ENCODE measurements around the gene PPP4R2.
"Not testable (repeated sequence)": the region's sequence is repeated elsewhere in the genome, so short reads cannot be mapped to it uniquely, and the experiment has no call there.

PPP4R2 gene

GRCh38 chr3:72974956-72975355 lies 21.7 kb upstream of the PPP4R2 start:
- H3K4me3 ChIP-seq: no peak overlapping the region

GRCh38 chr3:72976281-72976741 lies 20.3 kb upstream of the PPP4R2 start:
- H3K27ac ChIP-seq: no peak overlapping the region
- no peak overlapping the region for H3K4me3 ChIP-seq

More at GRCh38 chr3:72974956-72975355, 21.7 kb upstream of the PPP4R2 start:
- H3K27ac ChIP-seq: no peak overlapping the region

- Histone ChIP-seq H3K4me3 (no peak overlapping the region), H3K27ac (no peak overlapping the region)
Measured at GRCh38 chr3:72977060-72977808, 19.4 kb upstream of the PPP4R2 start.

DNA sequence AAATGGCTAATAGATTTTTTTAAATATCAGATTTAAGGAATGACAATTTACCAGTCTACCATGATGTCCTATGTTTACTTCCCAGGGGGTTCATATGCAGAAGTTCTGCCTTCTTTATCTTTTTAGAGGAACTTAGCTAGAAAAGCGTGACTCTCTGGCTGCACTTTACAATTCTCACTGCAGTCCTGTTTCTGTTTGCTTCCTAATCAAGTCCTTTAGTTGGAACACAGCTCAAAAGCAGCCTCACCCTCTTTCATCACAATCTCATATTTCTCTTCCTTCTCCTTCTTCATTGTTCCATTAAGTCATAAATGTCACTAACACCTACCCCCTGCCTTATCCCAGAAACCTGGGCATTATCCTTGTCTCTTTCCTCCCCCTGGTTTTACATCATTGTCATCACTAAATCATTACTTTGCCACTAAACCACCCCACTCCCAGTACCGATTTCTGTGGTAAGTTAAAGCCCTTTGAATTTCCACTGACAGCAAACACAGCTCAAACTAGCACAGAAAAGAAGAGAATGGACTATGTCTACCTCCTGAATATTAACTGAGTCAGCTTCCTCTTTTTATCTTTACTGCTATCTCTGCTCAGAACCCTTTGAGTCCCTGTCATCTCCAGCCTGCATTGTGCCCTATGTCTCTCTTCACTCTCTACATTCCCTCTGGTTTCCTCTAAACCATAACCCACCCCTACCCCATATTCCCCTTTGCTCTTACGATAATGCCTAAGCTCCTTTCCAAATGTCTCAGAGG lies 13.8 kb upstream of the PPP4R2 start:
- no peak overlapping the region for H3K4me3 ChIP-seq
- H3K27ac ChIP-seq: no peak overlapping the region

DNA sequence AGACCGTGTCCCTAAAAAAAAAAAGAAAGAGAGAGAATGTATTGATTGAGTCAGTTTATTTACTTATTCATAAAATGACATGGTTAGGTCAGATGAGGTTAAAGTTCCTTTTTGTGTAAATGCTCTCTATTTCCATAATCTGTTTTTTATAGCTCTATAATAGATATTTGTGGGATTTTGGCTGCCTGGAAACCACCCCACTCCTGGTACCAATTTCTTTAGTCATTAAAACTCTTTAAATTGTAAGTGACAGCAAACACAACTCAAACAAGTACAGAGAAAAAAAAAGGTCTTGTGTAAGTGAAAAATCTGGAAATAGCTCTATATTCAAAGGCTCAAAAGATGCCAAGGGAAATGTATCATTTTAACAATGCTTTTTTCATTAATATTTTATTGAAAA lies 11.0 kb upstream of the PPP4R2 start:
- no peak overlapping the region for H3K4me3 ChIP-seq
- no peak overlapping the region for H3K27ac ChIP-seq

DNA sequence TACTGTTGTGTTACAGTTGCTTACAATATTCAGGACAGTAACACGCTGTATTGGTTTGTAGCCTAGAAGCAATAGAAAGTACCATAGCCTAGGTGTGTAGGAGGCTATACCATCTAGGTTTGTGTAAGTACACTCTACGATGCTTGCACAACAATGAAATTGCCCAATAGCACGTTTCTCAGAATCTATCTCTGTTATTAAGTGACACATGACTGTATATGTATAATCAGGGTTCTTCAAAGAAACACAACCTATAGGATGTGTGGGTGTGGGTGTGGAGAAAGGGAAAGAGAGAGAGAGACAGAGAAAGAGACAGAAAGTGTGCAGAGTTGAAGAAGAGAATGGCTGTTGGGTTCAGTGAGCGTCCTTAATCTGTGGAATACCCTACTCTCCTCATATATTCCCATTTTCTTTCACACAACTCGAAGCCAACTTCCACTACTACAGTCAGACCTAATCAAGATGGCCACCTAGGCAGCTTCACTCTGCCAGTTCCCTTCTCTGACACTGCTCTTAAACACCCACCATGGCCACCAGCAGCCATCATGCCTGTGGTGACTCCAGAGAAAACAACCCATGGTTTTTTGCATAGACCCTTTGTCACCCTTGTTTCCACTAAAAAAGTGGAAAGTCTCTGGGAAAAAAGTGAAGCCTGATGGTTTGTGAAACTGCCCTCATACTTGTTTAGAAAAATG lies 5.8 kb upstream of the PPP4R2 start:
- H3K27ac ChIP-seq: no peak overlapping the region
- H3K4me3 ChIP-seq: no peak overlapping the region

- Histone ChIP-seq H3K27ac (no peak overlapping the region), H3K4me3 (no peak overlapping the region)
Measured at GRCh38 chr3:72991522-72991921, 5.1 kb upstream of the PPP4R2 start.

DNA sequence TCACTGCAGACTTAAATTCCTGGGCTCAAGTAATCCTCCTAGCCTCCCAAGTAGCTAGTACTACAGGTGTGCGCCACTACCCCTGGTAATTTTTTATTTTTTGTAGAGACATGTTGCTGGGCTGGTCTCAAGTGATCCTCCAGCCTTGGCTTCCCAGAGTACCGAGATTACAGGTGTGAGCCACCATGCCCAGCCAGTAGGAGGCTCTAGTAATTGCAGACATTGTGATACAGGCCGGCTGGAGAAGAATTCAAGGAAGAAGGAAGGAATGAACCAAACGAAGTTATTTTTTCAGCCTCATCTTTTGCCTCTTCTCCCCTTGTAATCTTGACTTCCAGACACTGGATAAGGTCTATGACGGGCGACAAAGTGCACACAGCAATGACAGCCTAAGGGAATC lies 3.2 kb upstream of the PPP4R2 start:
- no peak overlapping the region for H3K4me3 ChIP-seq
- no peak overlapping the region for H3K27ac ChIP-seq

DNA sequence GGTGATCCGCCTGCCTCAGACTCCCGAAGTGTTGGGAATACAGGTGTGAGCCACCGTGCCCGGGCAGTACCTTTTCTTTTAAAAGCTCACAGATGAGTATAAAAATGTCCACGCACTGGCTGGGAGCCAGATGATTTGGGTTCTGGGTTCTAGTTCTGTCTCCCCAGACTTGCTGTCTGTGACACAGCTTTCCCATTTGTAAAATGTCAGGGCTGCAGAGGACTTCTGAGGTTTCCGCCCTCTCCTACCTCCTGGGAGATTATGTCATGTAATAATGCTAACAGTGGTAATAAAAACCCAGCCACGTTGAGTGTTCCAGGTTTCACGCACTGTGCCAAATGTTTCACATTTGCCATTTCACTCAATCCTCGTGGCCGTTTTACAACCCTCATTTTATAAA lies 1.3 kb upstream of the PPP4R2 start:
- Histone ChIP-seq H3K4me3 (no peak overlapping the region), H3K27ac (no peak overlapping the region)

GRCh38 chr3:72996121-72996472 lies 514 bp upstream of the PPP4R2 start:
- H3K27ac ChIP-seq: peak overlapping the region; percentile 34 to 99 (median 96)
- H3K4me3 ChIP-seq: peak overlapping the region; percentile 64 to 96 (median 86)

DNA sequence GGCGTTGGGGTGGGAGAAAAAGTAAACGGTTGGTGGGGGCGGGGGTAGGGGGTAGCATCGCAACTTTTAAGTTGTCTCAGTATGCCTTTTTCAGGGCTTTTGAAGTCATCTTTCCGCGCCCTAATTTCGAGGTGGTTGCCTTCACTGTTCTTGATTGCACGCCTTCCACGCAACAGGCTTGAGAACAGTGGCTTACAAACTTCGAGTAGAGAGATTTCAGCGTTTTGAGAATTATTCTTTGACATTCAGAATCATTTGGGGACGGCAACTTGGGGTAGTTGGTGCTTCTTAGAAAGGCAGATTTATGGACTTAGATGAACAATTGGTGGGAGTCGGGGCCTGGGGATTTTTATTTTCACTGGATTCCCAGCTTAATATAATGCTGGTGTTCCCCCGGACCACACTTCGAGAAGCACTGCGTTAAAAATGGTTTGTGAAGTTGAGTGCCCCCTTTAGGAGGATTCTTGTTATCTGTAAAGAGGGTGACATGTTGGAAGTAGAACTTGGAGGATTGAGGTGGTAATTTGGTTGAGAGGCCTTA lies 880 bp downstream of the PPP4R2 start:
- Histone ChIP-seq H3K27ac (peak overlapping the region; percentile 84 to 99 (median 96)), H3K4me3 (peak overlapping the region; percentile 64 to 96 (median 86))

DNA sequence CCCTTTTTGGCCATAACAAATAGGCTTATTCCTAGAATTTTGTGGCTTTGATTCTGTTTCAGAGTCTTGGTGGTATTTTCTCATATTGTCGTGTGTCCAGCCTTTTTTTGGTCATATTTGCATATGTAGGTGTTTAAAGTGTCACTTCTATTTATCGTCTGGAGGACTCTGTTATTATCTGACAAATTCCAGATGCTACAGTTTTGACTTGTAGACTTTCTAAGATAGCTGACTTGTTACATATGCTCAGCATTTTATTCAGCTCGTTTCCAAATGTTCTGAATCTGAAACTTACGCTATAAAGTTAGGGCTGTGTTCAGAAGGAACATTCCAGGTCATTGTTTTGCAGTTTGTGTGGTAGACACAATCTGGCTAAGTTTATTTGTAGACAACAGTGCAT lies 1.9 kb downstream of the PPP4R2 start:
- peak overlapping the region in 9 of 21 experiments; percentile 17 to 97 (median 95) for H3K27ac ChIP-seq

GRCh38 chr3:72999951-73000350 lies 3.3 kb downstream of the PPP4R2 start:
- H3K27ac ChIP-seq: peak overlapping the region in 2 of 21 experiments; percentile 1 to 21
- no peak overlapping the region for H3K4me3 ChIP-seq

More for the DNA sequence above, 1.9 kb downstream of the PPP4R2 start:
- peak overlapping the region; percentile 19 to 96 (median 83) for H3K4me3 ChIP-seq

GRCh38 chr3:73003050-73003449 lies 6.4 kb downstream of the PPP4R2 start:
- not testable (repeated sequence) for H3K4me3 ChIP-seq, H3K27ac ChIP-seq

DNA sequence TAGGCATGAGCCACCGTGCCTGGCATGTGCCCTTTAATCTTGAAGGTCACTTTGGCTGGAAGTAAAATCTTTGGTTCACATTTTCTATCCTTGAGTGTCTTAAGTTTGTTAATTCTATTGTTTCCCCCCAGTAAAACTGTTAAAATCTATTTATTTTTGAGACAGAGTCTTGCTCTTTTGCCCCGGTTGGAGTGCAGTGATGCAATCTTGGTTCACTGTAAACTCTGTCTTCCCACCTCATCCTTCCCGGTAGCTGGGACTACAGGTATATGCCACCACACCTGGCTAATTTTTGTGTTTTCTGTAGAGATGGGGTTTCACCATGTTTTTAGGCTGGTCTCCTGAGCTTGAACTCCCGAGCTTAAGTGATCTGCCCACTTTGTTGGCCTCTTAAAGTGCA lies 7.7 kb downstream of the PPP4R2 start:
- Histone ChIP-seq H3K27ac (no peak overlapping the region), H3K4me3 (no peak overlapping the region)

DNA sequence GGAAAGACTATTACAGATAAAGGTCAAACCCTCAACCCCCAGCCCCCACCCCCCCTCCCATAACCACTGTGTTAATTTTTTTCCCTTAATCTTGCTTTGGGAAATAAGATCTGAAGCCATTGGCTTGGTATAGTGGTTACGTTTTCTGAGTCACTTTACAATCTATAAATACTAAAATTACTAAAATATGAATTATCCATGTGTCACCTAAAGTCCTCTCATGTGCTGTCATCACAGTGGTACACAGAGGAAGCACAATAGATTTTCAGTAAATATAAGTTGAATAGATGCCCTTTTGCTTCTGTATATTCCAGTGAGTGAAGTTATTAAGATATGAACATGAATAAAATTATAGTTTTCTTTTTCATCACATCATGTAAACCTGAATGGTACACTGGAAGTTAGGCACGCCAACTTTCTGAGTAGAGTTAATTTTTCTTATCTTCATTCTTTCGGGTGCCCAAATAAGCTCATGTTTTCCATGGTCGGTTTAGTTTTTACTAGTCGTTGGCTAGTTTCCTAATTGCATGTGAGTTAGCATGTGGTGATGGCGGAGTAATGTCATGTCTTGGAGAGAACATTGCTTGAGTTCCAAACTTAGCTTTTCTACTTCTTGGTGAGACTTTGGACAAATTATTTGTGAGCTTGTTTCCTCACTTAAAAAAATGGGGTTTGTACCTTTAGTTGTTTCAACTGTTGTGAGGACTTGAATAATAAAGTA lies 11.5 kb downstream of the PPP4R2 start:
- no peak overlapping the region for H3K4me3 ChIP-seq
- no peak overlapping the region for H3K27ac ChIP-seq

DNA sequence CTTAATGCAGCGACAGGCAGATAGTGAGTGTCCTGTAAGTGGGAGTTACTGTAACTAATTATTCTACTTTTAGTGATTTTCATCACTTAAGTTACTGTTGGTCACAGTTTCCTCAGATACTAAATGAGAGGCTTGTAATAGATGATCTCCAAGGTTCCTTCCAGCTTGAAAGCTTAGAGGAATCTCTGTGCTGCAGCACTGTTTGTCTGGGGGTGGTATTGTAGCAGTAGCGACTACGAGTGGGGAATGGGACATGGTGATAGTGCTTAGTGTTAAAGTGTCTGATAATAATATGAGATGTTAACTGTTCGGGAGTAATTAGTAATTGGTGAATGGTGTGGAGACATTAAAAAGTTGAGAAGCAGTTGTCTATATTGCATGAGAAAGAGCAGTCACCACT lies 12.4 kb downstream of the PPP4R2 start:
- Histone ChIP-seq H3K4me3 (no peak overlapping the region), H3K27ac (no peak overlapping the region)

DNA sequence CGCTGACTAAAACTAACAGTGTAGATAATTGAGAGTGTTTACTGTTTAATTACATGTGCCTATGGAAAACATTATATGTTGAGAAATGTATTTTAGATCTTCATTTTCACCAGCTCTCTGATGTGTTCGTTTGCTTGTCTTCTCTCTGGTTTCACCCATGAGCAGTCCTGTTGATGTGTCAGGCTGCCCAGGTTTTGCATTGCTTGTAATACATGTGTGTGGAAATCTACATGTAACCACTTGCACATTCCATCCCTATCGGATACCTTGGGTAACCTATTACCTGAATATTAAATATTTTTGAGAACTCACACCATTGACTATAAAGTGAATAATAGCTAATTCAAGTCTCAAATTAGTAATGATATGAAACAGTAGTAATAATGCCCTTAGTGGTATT lies 13.1 kb downstream of the PPP4R2 start:
- Histone ChIP-seq H3K27ac (no peak overlapping the region), H3K4me3 (no peak overlapping the region)

- Histone ChIP-seq H3K27ac (no peak overlapping the region), H3K4me3 (no peak overlapping the region)
Measured at GRCh38 chr3:73010158-73010557, 13.5 kb downstream of the PPP4R2 start.

- H3K4me3 ChIP-seq: no peak overlapping the region
Measured at GRCh38 chr3:73018298-73018697, 21.7 kb downstream of the PPP4R2 start.

More at GRCh38 chr3:73018298-73018697, 21.7 kb downstream of the PPP4R2 start:
- H3K27ac ChIP-seq: no peak overlapping the region

All from skin epidermis (tissue), 12 donors.